ENCODE results near the gene MUC13.

The MUC13 gene

GRCh38 chr3:124916837-124917409 is 17.6 kb downstream of the MUC13 start:
- Histone ChIP-seq H3K4me2 (ENCODE audit: insufficient read depth, low read length) (no peak overlapping the region), H3K4me1 (ENCODE audit: insufficient read depth, low read length) (no peaks in the 10 kb centered on the region), H3K79me2 (ENCODE audit: insufficient read depth, low read length) (no peaks in the 10 kb centered on the region), H3K9me3 (ENCODE audit: insufficient read depth, low read length, severe bottlenecking) (no peaks in the 10 kb centered on the region), H3K9ac (ENCODE audit: low read depth, low read length) (no peak overlapping the region), H3K27ac (ENCODE audit: low read length) (no peak overlapping the region), H3K4me3 (ENCODE audit: low read depth in 1 of 2, low read length in 2 of 2) (no peak overlapping the region), H4K20me1 (ENCODE audit: insufficient read depth, low read length) (no peaks in the 10 kb centered on the region), H2AFZ (ENCODE audit: low read depth, low read length) (no peak overlapping the region), H3K27me3 (ENCODE audit: insufficient read depth, low read length, poor library complexity) (peaks cover 6% of the 10 kb centered on the region), H3K36me3 (ENCODE audit: insufficient read depth, low read length) (no peaks in the 10 kb centered on the region)
- ATAC-seq (ENCODE audit: insufficient read depth, low read depth) (no peak), DNase-seq (no peak)
- TF ChIP-seq CTCF (IDR thresholded peaks at IDR 0.05; ENCODE audit: borderline replicate concordance, extremely low read depth, low read length, poor library complexity, severe bottlenecking) (no peak), EZH2 (IDR thresholded peaks at IDR 0.05; ENCODE audit: borderline replicate concordance, low read depth, low read length, severe bottlenecking) (no peak)

- H3K36me3 ChIP-seq (ENCODE audit: insufficient read depth, low read length) = no peaks in the 10 kb centered on the region
- H3K4me1 ChIP-seq (ENCODE audit: insufficient read depth, low read length) = no peaks in the 10 kb centered on the region
- TF ChIP-seq EZH2 (IDR thresholded peaks at IDR 0.05; ENCODE audit: borderline replicate concordance, low read depth, low read length, severe bottlenecking) (no peak), CTCF (IDR thresholded peaks at IDR 0.05; ENCODE audit: borderline replicate concordance, extremely low read depth, low read length, poor library complexity, severe bottlenecking) (no peak)
- H3K9me3 ChIP-seq (ENCODE audit: insufficient read depth, low read length, severe bottlenecking) = no peaks in the 10 kb centered on the region
- no peak overlapping the region for H3K4me3 ChIP-seq (ENCODE audit: low read depth in 1 of 2, low read length in 2 of 2)
- no peak for DNase-seq
- H3K79me2 ChIP-seq (ENCODE audit: insufficient read depth, low read length) = no peaks in the 10 kb centered on the region
- H3K9ac ChIP-seq (ENCODE audit: low read depth, low read length) = no peak overlapping the region
- peaks cover 10% of the 10 kb centered on the region for H3K27me3 ChIP-seq (ENCODE audit: insufficient read depth, low read length, poor library complexity)
- H4K20me1 ChIP-seq (ENCODE audit: insufficient read depth, low read length) = no peaks in the 10 kb centered on the region
- no peak overlapping the region for H3K4me2 ChIP-seq (ENCODE audit: insufficient read depth, low read length)
- no peak overlapping the region for H3K27ac ChIP-seq (ENCODE audit: low read length)
- no peak overlapping the region for H2AFZ ChIP-seq (ENCODE audit: low read depth, low read length)
- no peak for ATAC-seq (ENCODE audit: insufficient read depth, low read depth)
These were observed 19.3 kb downstream of the MUC13 start for GRCh38 chr3:124915254-124915653.

- H3K9ac ChIP-seq (ENCODE audit: low read depth, low read length) = no peak overlapping the region
- no peaks in the 10 kb centered on the region for H3K9me3 ChIP-seq (ENCODE audit: insufficient read depth, low read length, severe bottlenecking)
- ATAC-seq (ENCODE audit: insufficient read depth, low read depth) = no peak
- no peaks in the 10 kb centered on the region for H3K79me2 ChIP-seq (ENCODE audit: insufficient read depth, low read length)
- H3K4me2 ChIP-seq (ENCODE audit: insufficient read depth, low read length) = no peak overlapping the region
- H3K4me1 ChIP-seq (ENCODE audit: insufficient read depth, low read length) = no peaks in the 10 kb centered on the region
- TF ChIP-seq CTCF (IDR thresholded peaks at IDR 0.05; ENCODE audit: borderline replicate concordance, extremely low read depth, low read length, poor library complexity, severe bottlenecking) = no peak
- TF ChIP-seq EZH2 (IDR thresholded peaks at IDR 0.05; ENCODE audit: borderline replicate concordance, low read depth, low read length, severe bottlenecking) = no peak
- H3K27me3 ChIP-seq (ENCODE audit: insufficient read depth, low read length, poor library complexity) = peaks cover 5% of the 10 kb centered on the region
- no peak for DNase-seq
- H4K20me1 ChIP-seq (ENCODE audit: insufficient read depth, low read length) = no peaks in the 10 kb centered on the region
- no peak overlapping the region for H3K27ac ChIP-seq (ENCODE audit: low read length)
- no peak overlapping the region for H2AFZ ChIP-seq (ENCODE audit: low read depth, low read length)
- no peaks in the 10 kb centered on the region for H3K36me3 ChIP-seq (ENCODE audit: insufficient read depth, low read length)
- H3K4me3 ChIP-seq (ENCODE audit: low read depth in 1 of 2, low read length in 2 of 2) = no peak overlapping the region
These were observed 26.6 kb downstream of the MUC13 start for GRCh38 chr3:124907957-124908356.
